GM12864 (cell line): ENCODE measurements around the gene PDE2A.

ENCODE experiments used
- DNase-seq: peaks from one replicate; pipeline ENCODE4 v3.0.0-alpha.2; 2011; ENCODE audit warnings: low read depth
- H3K4me3 ChIP-seq: 2 replicates; pipeline ENCODE4 v1.5.1; 2011; ENCODE audit warnings: mild to moderate bottlenecking, low read depth, low read length, control low read depth
- TF ChIP-seq, protein P1 (sequence below): IDR thresholded peaks from 2 replicates; pipeline ENCODE4 v1.5.1; 2011; ENCODE audit warnings: low read depth, mild to moderate bottlenecking, moderate library complexity, low read length, control low read depth, inconsistent platforms; ENCODE audit errors: missing control alignments

PDE2A gene

DNA sequence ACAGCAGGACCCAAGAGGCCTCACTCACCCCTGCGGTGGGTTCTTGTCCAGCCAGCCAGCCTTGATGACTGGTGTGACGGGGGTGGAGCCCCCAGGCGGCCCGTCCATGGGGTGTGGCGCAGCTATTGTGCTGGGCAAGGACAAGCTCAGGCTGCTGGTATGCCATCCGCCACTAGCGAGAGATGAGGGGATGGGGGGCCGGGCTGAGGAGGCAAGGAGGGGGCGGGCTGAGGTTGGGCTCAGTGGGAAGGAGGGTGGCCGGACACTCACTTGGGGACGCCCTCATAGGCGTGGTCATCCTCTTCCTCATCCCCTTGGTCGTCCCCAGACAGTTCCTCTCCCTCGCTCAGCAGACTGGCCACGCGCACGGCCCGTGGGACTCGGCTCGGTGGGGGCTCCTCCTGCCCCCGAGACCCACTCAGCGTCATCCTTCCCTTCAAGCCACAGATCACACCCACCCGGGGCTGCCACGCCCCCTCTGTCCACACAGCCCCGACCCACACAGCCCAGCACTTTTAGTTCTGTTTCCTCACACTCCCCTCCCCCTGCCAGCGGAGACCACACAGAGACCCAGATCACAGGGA is 38.0 kb upstream of the PDE2A start:
- TF ChIP-seq, protein P1, sequence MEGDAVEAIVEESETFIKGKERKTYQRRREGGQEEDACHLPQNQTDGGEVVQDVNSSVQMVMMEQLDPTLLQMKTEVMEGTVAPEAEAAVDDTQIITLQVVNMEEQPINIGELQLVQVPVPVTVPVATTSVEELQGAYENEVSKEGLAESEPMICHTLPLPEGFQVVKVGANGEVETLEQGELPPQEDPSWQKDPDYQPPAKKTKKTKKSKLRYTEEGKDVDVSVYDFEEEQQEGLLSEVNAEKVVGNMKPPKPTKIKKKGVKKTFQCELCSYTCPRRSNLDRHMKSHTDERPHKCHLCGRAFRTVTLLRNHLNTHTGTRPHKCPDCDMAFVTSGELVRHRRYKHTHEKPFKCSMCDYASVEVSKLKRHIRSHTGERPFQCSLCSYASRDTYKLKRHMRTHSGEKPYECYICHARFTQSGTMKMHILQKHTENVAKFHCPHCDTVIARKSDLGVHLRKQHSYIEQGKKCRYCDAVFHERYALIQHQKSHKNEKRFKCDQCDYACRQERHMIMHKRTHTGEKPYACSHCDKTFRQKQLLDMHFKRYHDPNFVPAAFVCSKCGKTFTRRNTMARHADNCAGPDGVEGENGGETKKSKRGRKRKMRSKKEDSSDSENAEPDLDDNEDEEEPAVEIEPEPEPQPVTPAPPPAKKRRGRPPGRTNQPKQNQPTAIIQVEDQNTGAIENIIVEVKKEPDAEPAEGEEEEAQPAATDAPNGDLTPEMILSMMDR: no peak

DNA sequence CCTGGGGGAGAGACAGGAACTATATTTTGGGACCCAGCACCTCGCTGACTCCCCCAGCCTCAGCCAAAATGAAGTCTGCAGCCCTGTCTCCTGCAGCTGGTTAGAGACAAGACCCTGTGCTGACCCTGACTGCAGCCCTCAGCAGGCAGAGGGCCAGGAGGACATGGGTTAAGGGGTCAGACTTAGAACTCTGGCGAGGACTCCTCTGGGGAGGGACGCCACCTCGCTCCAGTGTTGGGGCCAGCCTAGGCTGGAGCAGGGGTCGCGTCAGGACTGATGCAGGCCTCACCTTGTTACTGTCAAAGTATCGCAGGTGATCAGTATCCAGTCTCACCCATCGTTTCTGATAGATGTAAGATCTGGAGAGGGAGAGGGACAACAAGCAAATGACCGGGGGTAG is 36.9 kb upstream of the PDE2A start:
- DNase-seq: no peak
- no peak overlapping the region for H3K4me3 ChIP-seq
- TF ChIP-seq, protein P1: no peak

More for the DNA sequence above, 38.0 kb upstream of the PDE2A start:
- H3K4me3 ChIP-seq: no peak overlapping the region
- DNase-seq: no peak

DNA sequence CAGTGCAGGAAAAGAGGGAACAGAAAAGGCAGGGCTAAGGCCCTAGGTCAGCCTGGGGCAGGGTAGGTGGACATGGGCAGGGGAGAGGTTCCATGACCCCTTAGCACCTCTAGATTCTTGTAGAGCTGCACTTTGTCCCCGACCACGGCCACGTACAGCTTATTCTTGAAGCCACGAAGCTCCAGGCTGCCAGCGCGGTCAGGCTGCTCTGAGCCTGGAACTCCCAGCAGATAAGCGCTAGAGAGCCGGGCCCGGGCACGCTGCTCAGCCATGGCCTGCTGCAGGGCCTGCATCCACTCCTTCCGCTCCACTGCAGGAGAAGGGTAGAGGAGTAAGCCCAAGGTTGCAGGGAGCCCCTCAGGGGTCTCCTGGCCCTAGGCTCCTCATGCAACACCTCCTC is 36.1 kb upstream of the PDE2A start:
- TF ChIP-seq, protein P1: no peak
- H3K4me3 ChIP-seq: no peak overlapping the region
- no peak for DNase-seq

DNA sequence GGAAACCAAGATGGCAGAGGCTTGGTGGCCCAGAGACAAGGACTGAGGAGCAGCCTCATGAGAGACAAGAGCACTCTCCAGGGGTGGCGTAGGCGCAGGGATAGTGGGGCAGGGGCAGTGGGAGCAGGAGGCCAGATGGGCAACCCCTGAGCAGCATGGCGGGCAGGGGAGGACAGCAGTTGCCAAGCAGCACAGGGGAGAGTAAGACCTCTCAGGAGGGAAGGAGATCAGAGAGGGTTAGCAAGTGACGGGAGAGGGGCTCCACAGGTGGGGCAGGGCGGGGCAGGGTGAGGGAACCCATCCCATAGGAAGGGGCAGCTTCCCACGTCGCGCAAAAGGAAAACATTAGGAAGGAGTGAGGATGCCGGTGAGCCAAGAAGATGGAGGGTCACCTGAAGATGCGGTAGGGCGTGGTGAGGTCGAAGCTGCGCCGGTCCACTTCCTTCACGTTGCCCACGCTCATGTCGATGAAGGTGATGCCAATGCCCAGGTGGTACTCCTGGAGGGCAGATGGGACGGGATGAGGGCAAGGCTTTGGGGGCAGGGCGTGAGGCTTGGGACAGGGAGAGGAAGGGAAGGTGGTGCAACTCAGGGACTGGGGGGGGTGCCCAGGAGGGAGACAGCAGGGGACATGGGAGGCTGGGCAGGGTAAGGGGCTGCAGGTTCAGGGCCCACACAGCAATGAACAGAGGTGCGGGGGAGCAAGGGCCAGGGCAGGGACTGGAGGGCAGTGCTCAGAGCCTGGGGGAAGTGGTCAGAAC is 35.4 kb upstream of the PDE2A start:
- TF ChIP-seq, protein P1: no peak
- no peak for DNase-seq
- H3K4me3 ChIP-seq: no peak overlapping the region

DNA sequence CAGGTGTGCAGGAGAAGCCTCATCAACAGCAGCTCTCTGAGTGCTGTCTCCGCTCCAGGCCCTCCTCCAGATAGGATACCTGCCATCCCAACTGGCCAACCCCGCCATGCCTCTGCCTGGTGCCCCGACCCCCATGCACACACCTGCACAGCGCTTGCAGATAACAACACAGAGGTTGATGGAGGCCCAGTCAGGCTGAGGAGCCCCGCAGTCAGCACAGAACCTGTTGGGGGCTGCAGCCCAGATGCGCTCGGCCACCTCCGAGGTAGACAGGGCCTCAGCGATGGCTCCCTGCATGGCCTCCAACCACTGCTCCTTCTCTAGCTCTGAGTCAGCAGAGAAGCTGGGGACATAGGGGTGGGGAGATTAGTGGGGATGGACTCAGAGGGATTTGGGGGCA is 32.8 kb upstream of the PDE2A start:
- DNase-seq: no peak
- TF ChIP-seq, protein P1: no peak

DNA sequence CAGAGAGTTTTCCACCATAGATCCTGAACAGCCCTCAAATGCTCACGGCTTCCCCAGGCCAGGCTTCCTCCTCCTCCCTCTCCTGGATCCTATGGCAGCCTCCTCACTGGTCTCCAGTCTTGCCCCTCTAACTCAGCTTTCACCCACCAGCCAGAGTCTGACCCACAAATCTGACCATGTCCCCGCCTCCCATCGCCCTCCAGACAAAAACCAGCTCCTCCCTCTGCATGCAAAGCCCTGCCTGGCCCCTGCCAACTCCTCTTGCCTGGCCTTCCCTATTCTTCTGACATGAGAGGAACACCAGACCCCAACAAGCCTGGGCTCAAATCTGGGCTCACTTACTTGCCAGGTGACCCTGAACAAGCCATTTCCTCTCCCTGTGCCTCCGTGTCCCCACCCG is 32.4 kb upstream of the PDE2A start:
- TF ChIP-seq, protein P1: no peak
- H3K4me3 ChIP-seq: no peak overlapping the region
- no peak for DNase-seq

More for the DNA sequence above, 32.8 kb upstream of the PDE2A start:
- no peak overlapping the region for H3K4me3 ChIP-seq
